ENCODE results near the gene CPB1.
"Not testable (repeated sequence)": the region's sequence is repeated elsewhere in the genome, so short reads cannot be mapped to it uniquely, and the experiment has no call there.

The CPB1 gene

DNA sequence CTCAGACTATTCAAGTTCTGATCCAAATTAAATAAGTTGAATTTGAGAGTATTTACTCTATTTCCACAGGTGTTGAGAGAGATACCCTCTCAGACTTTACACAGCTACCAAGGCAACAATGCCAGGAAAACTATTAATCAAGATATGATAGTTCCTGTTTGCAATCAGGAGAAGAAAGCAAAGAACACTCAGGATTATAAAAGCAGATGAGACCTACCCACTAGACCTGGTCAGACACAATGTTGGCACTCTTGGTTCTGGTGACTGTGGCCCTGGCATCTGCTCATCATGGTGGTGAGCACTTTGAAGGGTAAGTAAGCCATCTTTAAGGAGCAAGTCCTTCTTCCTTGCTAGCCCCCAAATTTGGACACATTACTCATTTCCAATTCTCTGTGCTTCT, at the start of gene CPB1:
Gene CPB1, plus strand, starts transcription at position 227 of the 400 bp plus-strand sequence. Its CDS starts 13 bp downstream, at position 240.
- no peak for DNase-seq

DNA sequence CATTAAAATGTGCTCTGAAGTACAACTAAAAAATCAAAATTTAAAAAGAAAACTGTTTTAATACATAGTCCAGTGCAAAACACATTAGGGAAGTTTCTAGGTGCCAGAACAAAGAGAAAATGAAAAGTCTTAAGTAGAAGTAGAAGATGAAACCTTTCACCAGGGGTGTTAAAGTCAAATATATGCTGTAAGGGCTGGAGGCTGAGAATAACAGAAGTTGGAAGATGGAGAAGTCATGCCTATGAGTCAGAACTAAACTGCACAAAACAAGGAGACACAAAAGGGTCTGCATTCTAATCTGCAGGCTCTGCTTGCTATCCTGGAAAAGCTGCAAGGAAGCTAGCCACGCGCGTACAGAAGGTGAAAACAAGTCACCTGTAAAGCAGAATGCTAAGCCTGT, 48.7 kb upstream of the CPB1 start:
- no peak for DNase-seq

DNA sequence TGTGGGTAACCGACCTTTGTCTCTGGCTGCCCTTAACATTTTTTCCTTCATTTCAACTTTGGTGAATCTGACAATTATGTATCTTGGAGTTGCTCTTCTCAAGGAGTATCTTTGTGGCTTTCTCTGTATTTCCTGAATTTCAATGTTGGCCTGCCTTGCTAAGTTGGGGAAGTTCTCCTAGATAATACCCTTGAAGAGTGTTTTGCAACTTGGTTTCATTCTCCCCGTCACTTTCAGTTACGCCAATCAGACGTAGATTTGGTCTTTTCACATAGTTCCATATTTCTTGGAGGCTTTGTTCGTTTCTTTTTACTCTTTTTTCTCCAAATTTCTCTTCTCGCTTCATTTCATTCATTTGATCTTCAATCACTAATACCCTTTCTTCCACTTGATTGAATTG, 42.6 kb upstream of the CPB1 start:
- DNase-seq = not testable (repeated sequence)

DNA sequence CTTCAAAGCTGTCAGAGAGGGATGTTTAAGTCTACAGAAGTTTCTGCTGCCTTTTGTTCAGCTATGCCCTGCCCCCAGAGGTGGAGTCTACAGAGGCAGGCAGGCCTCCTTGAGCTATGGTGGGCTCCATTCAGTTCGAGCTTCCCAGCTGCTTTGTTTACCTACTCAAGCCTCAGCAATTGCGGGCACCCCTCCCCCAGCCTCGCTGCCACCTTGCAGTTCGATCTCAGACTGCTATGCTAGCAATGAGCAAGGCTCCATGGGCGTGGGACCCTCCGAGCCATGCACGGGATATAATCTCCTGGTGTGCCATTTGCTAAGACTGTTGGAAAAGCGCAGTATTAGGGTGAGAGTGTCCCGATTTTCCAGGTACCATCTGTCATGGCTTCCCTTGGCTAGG, 41.5 kb upstream of the CPB1 start:
- DNase-seq = not testable (repeated sequence)

DNA sequence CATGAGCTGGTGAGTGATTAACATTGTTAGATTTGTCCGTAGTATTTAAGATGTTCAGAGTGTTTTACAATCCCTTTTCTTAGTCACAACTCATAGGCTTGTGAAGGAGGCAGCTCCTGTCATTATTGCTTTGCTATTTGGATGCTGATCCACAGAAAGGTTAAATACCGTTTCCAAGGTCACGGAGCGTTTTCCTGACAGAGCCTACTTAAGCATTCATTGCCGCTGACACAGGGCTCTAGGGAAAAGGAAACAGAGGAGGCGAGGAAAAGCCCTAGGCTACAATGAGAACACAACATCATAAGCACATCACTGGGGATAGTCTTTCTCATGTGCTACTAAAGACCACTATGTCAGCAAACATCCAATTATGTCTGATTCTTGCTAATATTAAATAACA, 38.5 kb upstream of the CPB1 start:
- DNase-seq = no peak

DNA sequence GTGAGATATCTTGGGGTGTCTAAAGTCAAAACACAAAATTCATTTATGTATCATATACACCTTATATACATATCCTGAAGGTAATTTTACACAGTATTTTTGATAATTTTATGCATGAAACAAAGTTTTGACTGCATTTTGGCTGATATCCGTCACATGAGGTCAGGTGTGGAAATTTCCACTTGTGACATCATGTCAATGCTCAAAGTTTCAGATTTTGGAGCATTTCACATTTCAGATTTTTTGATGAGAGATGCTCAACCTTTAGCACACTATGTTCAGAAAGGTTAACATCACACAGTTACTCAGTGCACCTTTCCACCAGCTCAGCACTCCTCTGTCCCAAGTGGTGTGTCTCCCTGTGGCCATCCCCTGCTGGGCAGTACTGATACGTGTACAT, 37.7 kb upstream of the CPB1 start:
- DNase-seq = no peak

DNA sequence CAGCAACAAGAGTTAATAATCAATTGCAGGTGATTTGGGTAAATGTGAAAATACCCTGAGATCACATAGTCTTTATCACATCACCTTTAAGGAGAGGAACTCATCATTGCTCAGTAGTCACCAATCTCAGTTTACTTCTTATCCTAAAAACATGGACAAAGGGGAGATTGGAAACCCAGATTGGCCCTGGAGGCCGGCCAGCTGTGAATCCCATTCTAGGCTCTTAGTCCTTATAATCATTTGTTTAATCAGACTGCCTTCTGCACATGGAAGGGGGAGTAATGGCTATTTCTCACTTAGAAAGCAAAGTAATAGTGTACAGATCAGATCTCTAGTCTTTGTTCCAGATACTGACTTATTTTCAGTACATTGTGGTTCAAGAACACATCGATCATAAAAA, 37.2 kb upstream of the CPB1 start:
- DNase-seq = no peak

DNA sequence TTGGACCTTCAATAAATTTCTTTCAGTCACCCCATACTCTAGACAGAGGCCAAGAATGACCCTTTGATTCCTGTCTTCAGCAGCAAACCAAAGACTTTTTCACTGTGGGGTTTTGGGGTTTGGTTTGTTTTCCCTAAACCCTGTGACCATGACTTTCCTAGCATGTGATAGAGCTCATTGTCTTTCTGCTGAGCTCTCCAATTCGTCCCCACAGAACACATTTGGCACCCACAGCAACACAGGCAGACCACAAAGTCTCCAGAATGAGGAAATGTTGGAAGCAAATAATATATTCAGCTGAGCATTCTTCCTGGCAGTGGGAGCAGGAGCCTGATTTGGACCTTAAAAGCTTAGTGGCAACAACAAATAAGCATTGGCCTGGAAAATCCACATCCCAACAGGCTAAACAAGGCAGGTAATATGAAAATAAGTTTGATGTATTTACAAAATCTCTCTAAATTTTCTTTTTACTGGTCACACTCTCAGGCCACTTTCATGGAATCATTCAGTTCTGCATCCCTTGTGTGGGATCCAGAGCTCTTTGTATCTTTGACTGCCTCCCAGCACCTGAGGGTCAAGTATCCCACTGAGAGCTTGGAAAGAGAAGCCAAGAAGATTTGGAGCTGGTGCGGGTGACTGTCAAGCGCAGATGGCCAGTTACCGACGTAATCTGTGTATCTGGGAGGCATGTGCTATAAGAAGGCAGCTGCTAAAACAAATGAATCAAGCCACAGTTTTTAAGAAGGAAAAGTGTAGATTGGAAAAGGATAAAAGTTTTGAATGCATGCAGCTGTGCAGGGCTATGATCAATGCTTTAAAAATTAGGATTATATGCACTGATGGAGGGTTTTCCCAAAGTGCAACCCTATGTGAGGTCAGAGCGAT, 36.5 kb upstream of the CPB1 start:
- no peak for DNase-seq

DNA sequence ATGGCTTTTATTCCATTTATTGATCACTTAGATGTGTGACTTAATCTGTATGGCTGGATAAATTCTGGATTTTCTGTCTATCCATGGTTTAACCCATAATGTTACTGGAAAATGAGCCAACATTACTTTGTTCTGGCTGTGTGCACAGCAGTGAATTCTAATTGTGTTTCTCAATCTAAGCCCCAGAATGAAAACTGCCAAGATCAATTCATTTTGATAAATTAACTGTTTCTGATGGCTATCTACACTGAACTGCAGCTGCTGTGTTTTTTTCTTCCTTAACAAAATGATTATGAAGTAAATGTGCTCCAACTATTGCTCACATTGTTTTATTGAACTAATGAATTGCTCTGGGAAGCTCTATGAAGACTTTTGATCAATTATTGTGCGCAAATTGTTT, 35.7 kb upstream of the CPB1 start:
- DNase-seq = no peak

DNA sequence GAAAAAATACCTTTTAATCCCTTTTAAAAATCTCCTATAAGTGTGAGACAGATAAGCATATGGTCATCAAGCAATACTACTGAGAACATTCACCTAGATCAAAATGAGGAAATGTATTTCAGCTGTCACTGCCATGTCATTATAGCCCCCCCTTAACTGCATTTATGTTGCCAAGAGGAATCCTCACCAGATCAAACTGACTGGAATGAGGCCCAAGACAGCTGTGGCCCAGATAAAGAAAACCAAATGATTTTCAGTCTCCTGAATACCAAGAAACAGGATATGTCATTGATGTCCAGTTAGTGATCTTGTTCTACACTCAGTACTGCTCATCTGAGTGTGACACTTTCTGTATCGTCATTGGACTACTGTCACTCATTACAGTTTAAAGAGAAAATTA, 35.1 kb upstream of the CPB1 start:
- no peak for DNase-seq

DNA sequence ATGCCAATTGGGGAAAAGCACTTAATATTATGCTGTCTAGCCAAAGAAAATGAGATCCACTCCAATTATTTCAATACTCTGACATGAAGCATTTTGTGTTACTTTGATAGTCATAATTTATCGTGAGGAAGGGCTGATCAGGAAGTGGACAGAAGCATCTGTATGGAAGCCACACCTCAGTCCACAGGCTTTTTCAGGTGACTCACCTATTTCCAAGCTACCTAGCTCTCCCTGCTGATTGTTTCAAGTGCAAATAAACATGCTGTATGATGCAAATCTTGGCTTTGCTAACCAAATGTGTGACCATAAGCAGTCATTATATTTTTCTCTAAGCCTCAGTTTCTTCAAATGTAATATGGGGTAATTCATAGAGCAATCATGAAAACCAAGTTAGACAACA, 30.8 kb upstream of the CPB1 start:
- no peak for DNase-seq

DNA sequence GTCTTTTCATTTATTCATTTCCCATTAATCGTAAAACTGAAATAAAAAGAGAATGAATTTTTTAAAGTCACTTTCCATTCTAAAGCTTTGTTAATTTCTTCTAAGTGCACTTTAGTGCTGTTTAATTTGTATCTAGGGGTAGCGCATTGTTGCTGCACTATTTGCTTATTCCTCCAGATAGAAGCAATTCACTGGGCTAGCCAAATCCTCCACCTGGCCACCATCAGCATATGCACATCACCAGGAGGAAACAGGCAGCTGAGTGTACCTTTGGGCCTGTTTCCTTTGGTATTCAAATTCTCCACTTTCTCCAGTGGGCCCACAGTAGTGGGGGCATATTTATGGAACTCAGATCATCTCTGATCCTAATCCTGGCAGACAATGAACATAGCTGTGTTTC, 29.8 kb upstream of the CPB1 start:
- no peak for DNase-seq

DNA sequence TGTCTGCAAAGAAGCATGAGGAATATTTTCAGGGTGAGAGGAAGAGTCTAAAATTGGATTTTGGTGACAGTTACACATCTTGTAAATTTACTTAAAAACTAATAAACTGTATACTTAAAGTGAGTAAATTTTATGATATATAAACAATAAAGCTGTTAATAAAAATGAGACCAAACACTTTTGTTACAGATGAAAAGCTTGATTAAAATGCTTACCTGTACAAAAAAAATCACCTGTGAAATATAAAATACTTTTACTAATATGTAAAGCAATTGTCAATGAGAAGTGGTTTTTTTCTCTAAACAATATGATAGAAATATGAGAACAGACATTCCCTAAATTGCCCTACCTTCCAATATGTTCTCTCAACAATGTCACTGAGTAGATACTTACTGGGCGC, 27.2 kb upstream of the CPB1 start:
- no peak for DNase-seq

DNA sequence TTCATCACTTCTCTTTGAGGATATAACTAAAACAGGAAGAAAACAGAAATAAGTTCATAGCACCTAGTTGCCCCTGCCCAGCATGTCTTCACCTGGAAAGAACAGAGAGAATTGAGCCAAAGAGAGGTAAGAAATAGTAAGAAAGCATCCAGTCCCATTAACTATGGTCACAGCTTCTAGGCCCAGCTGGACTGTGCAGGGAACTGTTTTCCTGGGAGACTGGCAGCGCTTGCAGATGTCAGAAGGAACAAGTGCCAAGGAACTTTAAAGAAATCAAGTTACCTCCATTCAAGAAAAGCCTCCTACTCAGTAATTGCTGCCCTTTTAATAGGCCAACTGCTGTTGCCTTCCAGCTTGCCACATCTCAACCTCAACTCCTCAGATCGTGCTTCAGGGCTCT, 17.8 kb upstream of the CPB1 start:
- DNase-seq = no peak

DNA sequence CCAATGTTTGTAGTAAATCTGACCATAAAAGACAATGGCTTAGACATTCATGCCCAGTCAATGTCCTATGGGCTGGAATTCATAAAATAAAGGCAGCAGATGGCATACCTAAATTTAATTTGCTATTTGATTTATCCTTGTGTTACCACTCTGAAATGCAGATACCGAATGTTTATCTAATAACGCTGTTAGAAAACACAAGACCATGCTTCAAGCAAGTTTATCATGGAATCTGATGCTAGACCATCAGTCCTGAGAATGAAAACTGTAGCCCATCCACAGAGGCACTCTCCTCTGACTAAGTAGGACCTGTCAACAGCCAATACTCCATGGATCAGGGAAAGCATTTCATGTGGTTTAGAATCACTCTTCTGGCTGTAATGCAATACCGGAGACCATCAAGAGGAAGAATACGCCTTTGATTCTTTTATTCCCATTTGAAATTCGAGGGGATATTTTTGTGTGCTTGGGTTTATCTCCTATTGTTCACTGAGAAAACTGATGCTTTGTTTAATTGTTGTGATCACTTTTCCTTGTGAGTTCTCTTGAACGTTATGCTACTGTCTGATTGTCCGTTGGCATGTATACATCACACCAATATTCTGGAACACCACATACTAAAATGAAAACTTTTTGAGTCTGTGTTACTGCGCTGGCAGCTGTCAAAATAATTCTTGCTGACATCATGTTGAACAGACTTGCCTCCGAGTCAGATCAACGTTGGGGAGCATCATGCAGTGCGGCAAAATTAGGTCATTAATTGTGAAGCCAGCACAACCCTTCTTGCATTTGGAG, 12.1 kb upstream of the CPB1 start:
- no peak for DNase-seq

DNA sequence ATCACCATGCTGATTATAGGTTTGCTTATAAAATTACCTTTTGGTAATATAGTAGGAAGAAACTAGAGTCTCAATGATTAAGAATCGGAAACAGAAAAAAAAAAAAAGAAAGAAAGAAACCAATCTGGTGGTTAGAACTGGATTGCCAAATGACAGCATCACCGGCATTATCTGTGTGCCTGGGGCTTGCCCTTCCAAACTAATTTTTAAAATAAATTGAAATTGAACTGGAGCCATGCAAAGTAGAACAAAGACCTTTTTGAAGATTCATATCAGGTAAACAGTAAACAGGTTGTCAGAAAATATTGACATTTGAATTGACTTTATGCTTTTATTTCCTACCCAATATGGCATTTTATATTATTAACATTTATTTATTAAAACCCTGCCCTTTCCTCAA, 11.2 kb upstream of the CPB1 start:
- DNase-seq = no peak

DNA sequence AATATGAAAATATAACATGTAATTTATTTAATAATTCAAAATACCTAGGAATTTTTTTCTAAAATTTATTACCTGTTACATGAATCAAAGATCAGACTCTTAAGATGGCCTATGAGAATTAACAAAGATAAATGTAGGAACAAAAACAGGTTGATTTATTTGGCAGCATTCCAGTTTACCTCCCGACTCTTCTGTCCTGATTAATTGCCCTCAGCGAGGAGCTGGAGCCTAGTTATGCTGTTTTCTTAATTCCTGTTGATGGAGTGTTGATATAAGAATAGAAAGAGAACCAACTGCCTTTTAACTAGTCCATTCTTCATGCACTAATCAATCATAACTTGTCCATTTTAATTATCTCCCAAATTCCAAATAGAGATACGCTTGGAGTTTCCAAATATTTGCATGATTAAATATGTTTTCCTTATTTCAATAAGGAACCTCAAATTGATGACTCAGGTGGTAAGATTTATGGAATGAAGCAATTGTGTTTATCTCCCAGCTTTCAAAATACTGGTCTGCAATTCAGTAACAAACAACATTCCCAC, 10.6 kb upstream of the CPB1 start:
- DNase-seq = no peak

DNA sequence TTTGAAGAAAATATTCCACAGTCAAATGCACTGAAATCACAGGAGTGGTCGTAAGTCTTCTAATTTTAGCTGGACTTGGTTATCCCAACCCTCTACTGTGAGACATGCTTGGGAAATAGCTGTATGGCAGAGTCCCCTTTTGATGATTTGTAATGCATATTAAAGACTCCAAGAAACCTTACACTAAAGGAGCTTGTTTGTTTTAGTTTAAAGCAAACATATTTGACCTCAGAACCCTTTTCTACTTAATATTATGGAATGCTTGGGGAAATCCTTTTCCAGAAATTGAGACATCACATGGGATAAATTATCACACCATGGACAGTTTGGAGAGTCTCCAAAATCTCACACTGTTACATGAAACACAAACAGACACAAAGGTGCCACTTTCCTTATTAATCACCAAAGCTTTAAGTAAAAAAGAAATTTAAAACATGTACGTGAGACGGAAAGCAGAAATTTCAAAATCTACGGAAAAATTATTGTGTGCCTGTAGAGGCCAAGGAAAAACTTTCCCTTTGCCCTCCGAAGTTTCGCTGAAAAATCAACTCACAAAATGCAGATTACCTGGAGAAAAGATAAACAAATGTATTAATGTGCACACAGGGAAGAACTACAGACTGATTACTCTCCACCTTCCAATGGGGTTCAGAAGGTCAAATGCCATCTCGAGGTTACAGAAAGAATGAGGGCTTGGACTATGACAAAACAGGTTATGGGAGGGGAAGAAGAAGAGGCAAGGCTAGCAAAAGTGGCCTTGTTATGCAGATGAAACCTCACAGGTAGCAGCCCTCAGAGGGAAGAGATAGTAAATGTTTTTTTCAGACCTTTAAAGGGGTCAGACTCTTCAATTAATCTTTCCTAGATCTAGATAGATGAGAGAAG, 7.0 kb upstream of the CPB1 start:
- DNase-seq = no peak

DNA sequence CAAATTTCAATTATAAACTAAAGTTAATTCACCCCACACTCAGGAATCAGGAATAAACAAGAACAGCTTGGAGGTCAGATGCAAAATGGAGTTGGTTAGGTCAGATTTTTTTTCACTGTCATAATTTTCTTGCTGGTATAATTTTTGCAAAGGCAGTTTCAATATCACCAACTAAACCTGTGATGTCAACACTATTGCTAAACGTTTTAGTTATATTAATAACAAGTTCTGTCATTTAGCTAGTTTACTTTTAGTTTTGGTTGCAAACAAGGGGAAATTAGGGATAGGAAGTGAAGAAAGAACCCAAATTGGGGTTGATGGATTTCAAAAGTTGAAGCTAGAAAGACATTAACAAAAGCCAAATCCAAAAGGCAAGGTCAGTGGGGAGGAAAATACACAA, 4.6 kb upstream of the CPB1 start:
- no peak for DNase-seq

DNA sequence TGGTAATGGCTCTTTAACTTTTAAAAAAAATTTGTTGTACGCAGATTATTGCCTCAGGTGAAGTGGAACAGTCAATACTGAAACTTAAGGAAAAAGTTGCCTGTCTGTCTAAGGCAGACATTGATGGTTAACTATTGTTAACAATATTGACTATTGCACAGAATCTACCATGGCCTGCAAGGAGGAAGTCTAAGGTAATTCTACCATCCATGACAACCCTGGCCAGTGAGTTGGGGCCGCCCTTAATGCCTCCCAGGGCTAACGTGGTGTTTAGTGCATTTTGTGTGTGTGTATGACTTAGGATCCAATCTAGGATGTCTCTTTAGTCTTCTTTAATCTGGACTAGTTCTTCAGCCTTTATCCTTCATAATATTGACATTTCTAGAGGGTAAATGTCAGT, 2.1 kb upstream of the CPB1 start:
- DNase-seq = no peak

DNA sequence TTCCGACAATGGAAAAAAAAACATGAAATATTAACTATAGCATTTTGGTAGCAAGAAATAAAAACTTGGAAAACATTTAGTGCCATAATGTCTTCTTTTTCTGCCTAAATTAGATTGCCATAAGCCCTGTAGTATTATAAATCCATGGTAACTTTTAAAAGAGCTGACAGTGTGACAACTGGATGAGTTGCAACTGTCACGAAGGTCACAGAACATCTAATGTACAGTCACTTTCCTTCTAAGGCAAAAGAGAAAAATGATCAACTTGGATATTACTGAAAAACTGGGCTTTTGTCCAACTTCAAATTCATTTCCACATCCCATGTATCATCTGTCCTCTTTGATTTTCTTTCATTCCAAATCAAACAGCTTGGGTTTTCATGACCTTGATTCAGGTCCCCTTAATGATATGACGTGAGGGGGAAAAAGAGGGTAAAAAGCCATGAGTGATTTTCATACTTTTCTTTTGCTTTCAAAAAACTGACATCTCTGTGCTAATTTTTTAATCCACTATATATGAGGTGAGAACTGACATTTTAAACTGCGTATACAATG, 602 bp downstream of the CPB1 start:
- no peak for DNase-seq

DNA sequence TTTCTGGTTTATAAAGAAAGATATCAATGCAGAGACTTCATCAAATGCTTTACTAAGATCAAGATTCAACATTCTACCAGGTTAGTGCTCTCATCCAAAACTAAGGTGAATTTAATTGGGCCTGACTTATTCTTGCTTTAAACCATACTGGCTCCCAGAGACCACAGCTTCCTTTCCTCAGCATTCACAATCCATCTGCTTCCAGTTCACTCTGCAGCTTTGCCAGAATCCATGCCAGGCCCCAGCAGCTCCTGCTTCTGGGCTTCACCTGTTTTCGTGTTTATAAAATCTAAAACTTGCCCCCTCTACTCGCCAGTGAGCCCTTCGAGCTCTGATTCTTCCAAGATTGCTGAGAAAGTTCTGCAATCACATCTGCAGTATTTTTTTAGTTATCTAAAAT, 2.3 kb downstream of the CPB1 start:
- no peak for DNase-seq

DNA sequence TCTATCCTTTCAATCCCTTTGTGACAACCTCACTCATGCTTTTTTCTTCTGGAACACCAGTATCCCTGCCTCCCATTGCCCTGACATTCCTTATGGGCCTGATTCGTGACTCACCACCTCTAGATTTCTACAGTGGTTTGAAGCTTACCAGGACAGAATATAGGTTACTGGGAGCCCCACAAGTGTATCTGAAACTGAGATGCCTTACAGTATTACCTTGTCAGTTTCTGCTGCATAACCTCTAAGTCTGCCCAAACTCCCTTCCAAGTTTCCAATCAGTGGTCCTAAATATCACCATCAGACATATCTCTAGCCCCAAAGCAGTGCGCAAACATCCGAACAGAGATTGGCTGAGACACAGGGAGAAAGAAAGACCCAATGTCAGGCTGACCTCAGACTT, 5.6 kb downstream of the CPB1 start:
- DNase-seq = no peak

Measured in activated T-cell treated with anti-CD3 and anti-CD28 coated beads, Interleukin-2, amount 50 U/mL, for 48 hours (primary cell).